ENCODE data around the gene AUP1.

Gene AUP1

GRCh38 chr2:74533464-74533863, 4.0 kb upstream of the AUP1 start:
- DNase-seq, result no peak

GRCh38 chr2:74532222-74532621, 2.7 kb upstream of the AUP1 start:
- no peak for DNase-seq

- no peak for DNase-seq
These were observed 2.2 kb upstream of the AUP1 start for GRCh38 chr2:74531666-74532065.

GRCh38 chr2:74530239-74531187, 1.0 kb upstream of the AUP1 start:
- no peak for DNase-seq

DNA sequence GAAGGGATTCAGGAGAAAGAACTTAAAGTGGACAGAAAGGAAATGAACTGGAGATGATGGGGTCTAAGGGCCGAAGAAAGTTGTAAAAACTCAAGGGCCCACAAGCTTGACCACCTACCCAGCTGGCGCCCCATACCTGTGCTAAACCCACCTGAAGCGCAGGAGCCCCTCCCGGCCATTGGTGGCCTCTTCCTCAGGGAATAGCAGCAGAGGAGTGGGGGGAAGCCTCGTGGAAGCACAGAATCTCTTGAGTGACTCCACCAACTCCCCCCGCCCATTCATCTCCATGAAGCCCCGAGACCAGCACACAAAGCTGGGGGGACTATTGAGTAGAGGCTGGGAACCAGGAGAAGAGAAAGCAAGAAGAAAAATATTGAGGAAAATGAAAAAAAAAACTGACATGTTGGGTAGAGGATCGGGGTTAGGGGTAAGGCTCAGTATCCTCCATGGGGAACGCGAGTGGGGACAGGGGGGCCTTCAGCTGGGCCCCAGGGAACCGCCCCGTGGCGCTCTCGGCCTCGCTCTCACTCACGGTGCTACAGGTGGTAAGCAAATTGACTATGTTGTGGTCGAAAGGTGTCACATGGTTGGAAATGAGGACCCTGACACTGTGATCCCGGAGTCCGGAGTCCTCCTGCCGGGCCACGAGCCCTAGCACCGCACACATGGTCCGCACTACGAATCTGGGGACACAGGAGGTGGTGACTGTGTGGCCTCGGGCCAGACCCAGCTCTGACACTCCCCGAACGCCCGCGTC, 728 bp downstream of the AUP1 start:
- no peak for DNase-seq

DNA sequence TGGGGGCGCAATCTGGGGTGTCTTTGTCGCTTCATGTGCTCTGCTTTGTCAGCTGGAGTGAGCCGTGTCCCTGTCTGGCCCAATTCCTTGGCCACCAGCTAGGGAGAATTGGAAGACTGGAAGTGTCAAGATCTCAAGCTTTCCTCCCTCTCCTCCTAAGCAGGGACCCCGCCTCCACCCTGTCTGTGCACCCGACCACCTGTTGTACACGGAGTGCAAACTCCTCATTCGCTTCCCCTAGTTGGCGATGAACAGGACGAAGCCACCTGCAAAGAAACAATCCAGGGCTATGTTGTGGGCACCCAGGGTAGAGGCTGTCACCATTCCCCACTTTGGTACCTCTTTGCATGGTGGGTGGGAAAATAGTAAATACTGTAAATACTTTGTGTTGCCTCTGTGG, 1.8 kb downstream of the AUP1 start:
- no peak for DNase-seq

GRCh38 chr2:74526649-74527230, 2.8 kb downstream of the AUP1 start:
- DNase-seq, result no peak

GRCh38 chr2:74525717-74526648, 3.5 kb downstream of the AUP1 start, which contains the start of gene DQX1:
TSS of gene DQX1 (minus strand) at chr2:74526231. CDS start at chr2:74525729, 502 bp downstream.
- DNase-seq, result no peak

DNA sequence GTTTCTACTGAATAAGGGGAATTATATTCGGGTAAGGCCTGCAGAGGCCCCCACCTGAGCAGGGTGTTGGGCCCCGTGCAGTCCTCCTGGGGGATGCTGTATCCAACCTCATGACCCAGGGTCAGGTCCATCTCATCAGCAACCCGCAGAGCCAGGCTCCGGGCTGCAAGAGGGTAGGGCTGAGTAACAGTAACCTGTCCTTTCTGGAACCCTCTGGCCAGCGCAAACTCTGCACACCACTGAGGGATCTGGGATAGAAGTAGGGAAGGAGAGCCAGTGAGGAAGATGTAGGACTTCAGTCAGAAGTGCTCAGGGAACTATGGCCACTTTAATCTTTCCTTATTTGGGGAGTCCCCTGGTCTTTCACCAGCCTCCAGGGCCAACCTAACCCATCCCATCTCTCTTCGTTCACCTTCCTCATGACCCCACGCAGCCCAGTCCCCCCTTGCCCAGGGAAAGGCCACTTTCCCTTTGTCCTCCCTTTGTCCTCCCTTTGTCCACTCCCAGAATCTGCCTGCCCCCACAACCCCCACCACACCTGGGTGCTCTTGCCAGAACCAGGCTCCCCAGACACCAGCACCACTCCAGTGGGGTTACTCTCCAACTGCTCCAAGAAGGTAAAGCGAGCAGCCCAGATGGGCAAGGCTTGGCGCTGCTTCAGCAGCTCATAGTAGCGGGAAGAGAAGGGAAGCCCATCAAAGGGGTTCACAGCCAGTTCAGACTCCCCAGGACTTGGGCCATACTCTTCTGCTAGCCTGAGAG, 4.4 kb downstream of the AUP1 start:
- DNase-seq, result no peak

DNA sequence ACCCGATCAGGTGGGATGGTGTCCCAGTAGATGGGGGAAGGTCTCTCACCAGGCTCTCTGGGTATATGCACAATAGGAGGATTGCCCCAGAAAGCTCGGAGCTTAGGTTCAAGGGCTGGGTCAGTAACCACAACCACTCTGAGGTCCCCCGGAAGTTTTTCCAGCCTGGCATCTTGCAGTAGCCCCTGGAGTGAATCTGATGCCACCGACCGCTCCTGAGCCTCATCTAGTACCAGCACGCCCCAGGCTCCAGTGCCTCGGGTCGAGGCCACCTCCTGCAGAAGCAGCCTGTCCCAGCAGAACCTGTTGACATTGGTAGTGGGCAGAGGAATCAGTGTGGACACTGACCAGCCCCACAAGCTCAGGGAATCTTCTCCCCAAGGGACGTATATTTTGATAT, 5.5 kb downstream of the AUP1 start:
- no peak for DNase-seq

DNA sequence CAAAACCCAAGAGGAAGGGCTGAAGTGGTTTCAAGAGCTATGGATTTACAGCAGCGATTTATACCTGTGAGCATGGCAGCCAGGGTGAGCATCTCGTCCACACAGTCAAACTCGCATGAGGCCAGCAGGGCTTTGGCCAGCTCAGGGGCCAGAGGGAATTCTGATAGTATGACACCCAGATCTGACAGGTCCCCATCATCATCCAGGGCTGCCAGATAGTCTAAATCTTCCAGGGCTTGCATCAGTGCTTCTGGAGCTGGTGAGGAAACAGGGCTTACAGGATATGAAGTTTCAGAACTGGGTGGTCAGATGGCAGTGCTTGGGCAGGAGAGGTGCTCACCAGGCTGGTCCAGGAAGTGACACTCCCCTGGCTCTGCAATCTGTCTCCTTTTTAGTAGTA, 7.0 kb downstream of the AUP1 start:
- DNase-seq, result no peak

- no peak for DNase-seq
These were observed 12.9 kb downstream of the AUP1 start for GRCh38 chr2:74516650-74517049.

- no peak for DNase-seq
These were observed 13.4 kb downstream of the AUP1 start for GRCh38 chr2:74515981-74516633.

GRCh38 chr2:74515271-74515980, 14.1 kb downstream of the AUP1 start:
- no peak for DNase-seq

DNA sequence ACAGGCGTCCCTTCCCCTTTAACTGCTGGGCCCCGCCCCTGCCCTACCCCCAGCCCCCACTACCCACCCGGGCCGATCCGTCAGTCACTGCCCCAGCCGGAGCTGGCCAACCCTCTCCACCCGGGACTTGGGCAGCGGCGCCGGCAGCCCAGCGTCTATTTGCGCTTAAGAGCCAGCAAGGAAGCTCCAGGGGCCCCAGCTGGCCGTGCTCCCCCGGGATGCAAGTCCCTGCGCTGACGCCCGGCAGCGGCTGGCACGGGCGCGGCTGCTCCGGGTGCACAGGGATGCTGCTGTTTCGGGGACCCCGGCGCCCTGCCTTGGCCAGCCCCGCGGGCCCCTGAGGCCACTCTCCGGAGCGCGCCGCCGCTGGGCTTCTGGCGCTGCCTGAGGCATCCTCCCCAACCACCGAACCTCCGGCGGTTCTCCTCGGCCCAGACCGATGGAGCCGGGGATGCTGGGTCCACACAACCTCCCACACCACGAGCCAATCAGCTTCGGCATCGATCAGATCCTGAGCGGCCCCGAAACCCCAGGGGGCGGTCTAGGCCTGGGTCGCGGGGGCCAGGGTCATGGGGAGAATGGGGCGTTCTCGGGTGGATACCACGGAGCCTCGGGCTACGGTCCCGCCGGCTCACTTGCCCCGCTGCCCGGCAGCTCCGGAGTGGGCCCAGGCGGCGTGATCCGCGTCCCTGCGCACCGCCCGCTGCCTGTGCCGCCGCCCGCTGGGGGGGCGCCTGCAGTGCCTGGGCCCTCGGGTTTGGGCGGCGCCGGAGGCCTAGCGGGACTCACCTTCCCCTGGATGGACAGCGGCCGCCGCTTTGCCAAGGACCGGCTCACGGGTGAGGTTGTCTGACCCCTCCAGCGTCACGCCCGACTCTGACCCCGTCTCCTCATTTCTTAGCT, 14.9 kb downstream of the AUP1 start, which contains the start of gene TLX2:
TSS of gene TLX2 (plus strand) at position 83 of the 903 bp plus-strand sequence. CDS start at position 440, 357 bp downstream.
- no peak for DNase-seq

GRCh38 chr2:74513605-74514367, 15.7 kb downstream of the AUP1 start:
- no peak for DNase-seq

GRCh38 chr2:74512744-74513604, 16.5 kb downstream of the AUP1 start:
- DNase-seq, result no peak
